GM23248 (cell line): ENCODE results near the gene LSM14B. TPM values are rescaled to one million over a fixed set of nuclear protein-coding genes. Genes with fewer than 3 reads are reported as not detected.

ENCODE experiments used
- DNase-seq: peaks from one replicate; pipeline ENCODE4 v3.0.0-alpha.2; 2015
- H2AFZ ChIP-seq: fragments of 200-600 bp; sonication (generic); 2 replicates; pipeline ENCODE4 v1.6.1; 2016; ENCODE audit warnings: antibody characterized with exemption
- H3F3A ChIP-seq: fragments of 200-600 bp; sonication (generic); 2 replicates; pipeline ENCODE4 v1.6.1; 2016; ENCODE audit warnings: mild to moderate bottlenecking, antibody characterized with exemption, mixed run types; ENCODE audit not compliant: insufficient read depth
- H3K27ac ChIP-seq: fragments of 200-600 bp; sonication (generic); 2 replicates; pipeline ENCODE4 v1.5.1; 2016; ENCODE audit warnings: mild to moderate bottlenecking
- H3K27me3 ChIP-seq: fragments of 200-600 bp; sonication (generic); replicated peaks from 2 replicates; pipeline ENCODE4 v1.6.1; 2016; ENCODE audit warnings: mild to moderate bottlenecking; ENCODE audit not compliant: insufficient read depth
- H3K36me3 ChIP-seq: fragments of 200-600 bp; sonication (generic); 2 replicates; pipeline ENCODE4 v1.6.1; 2016; ENCODE audit warnings: low read depth, mild to moderate bottlenecking
- H3K4me1 ChIP-seq: fragments of 200-600 bp; sonication (generic); 2 replicates; pipeline ENCODE4 v1.6.1; 2016; ENCODE audit warnings: mild to moderate bottlenecking; ENCODE audit not compliant: insufficient read depth
- H3K4me2 ChIP-seq: fragments of 200-600 bp; sonication (generic); one replicate; pipeline ENCODE4 v1.6.1; 2016; ENCODE audit warnings: mild to moderate bottlenecking; ENCODE audit not compliant: unreplicated experiment
- H3K4me3 ChIP-seq: fragments of 200-600 bp; sonication (generic); 2 replicates; pipeline ENCODE4 v1.5.1; 2016; ENCODE audit warnings: mild to moderate bottlenecking
- H3K79me2 ChIP-seq: fragments of 200-600 bp; sonication (generic); 2 replicates; pipeline ENCODE4 v1.6.1; 2016; ENCODE audit warnings: mild to moderate bottlenecking; ENCODE audit not compliant: insufficient read depth
- H3K9ac ChIP-seq: fragments of 200-600 bp; sonication (generic); 2 replicates; pipeline ENCODE4 v1.6.1; 2016; ENCODE audit warnings: mild to moderate bottlenecking
- H3K9me2 ChIP-seq: fragments of 200-600 bp; sonication (generic); 2 replicates; pipeline ENCODE4 v1.6.1; 2016; ENCODE audit warnings: mixed run types, mild to moderate bottlenecking, moderate library complexity; ENCODE audit not compliant: insufficient read depth
- H3K9me3 ChIP-seq: fragments of 200-600 bp; sonication (generic); one replicate; pipeline ENCODE4 v1.6.1; 2017; ENCODE audit warnings: low read depth
- H4K20me1 ChIP-seq: fragments of 200-600 bp; sonication (generic); 2 replicates; pipeline ENCODE4 v1.6.0; 2016; ENCODE audit not compliant: insufficient read depth
- EZH2 ChIP-seq: fragments of 200-600 bp; sonication (generic); IDR thresholded peaks from 2 replicates; pipeline ENCODE4 v1.6.1; 2018; ENCODE audit warnings: antibody characterized with exemption, mild to moderate bottlenecking; ENCODE audit not compliant: insufficient read depth, poor library complexity, severe bottlenecking
- EZH2phosphoT487 ChIP-seq: fragments of 200-600 bp; sonication (generic); IDR thresholded peaks from 2 replicates; pipeline ENCODE4 v1.6.1; 2018; ENCODE audit warnings: antibody characterized with exemption, moderate library complexity, mild to moderate bottlenecking, low read depth; ENCODE audit not compliant: insufficient read depth
- WGBS, 2 experiments: methylation state at CpG; one replicate each; pipeline ENCODE4 v1.1.6; 2015 to 2017; ENCODE audit warnings: low lambda C conversion rate in 2 of 2, low coverage in 1 of 2; ENCODE audit errors: missing lambda C conversion rate in 2 of 2; 5-methylcytosine and 5-hydroxymethylcytosine counted together
- in situ Hi-C: fragments of 300-500 bp; cut with MboI; formaldehyde crosslinking; loops from 2 replicates; pipeline ENCODE4 v1.15.0; 2020
- polyA plus RNA-seq: library from polyadenylated mRNA; unstranded; fragments of >200 nt; fragmentation: Nextera tagmentation; extraction: Ambion mirVana; gene quantifications from 2 replicates; pipeline ENCODE4 v1.2.1, GENCODE V29; 2016
- total RNA-seq: library from RNA; depleted of rRNA; stranded (reverse); fragments of >200 nt; shearing (Covaris generic); gene quantifications from 2 replicates; pipeline ENCODE4 v1.2.3, GENCODE V29; 2014

The LSM14B gene
- total and polyA plus RNA-seq, 2 experiments from 2014 or later: 1.3 to 28.0 TPM

GRCh38 chr20:62128502-62128901 is 6.2 kb downstream of the LSM14B start:
- WGBS, 2 experiments: 80 to 85% methylated on average over 6 of the region's 6 CpGs
- Histone ChIP-seq H3K4me2 (no peak overlapping the region), H3K27me3 (no peaks in the 10 kb centered on the region), H3K9me3 (no peaks in the 10 kb centered on the region), H3F3A (peaks cover 7% of the 10 kb centered on the region; the same call in 1 of the 2 replicates), H3K36me3 (peaks cover 34% of the 10 kb centered on the region; the same call in 1 of the 2 replicates), H3K79me2 (peaks cover 44% of the 10 kb centered on the region), H3K27ac (no peak overlapping the region), H3K4me1 (peaks cover 8% of the 10 kb centered on the region), H2AFZ (no peak overlapping the region), H3K9me2 (no peaks in the 10 kb centered on the region), H3K4me3 (no peak overlapping the region), H4K20me1 (peaks cover 10% of the 10 kb centered on the region; the same call in 1 of the 2 replicates), H3K9ac (no peak overlapping the region)
- no peak for TF ChIP-seq EZH2phosphoT487
- in situ Hi-C loops: no loop called here
- DNase-seq: no peak

- TF ChIP-seq EZH2: no peak
- DNase-seq: no peak
- no peaks in the 10 kb centered on the region for H3K4me1 ChIP-seq
- H3K36me3 ChIP-seq: peaks cover 37% of the 10 kb centered on the region; the same call in 1 of the 2 replicates
- WGBS, 2 experiments: 83 to 85% methylated on average over 20 of the region's 20 CpGs
- H4K20me1 ChIP-seq: no peaks in the 10 kb centered on the region
- peaks cover 30% of the 10 kb centered on the region for H3K79me2 ChIP-seq
- H3K27me3 ChIP-seq: no peaks in the 10 kb centered on the region
- H3K4me3 ChIP-seq: no peak overlapping the region
- H3F3A ChIP-seq: peaks cover 9% of the 10 kb centered on the region
- no peak overlapping the region for H3K4me2 ChIP-seq
- H3K27ac ChIP-seq: no peak overlapping the region
- in situ Hi-C loops: loop anchor here (10.0 kb wide), 1 partner anchor 105 kb away; no protein-coding TSS in a partner anchor
- H3K9me3 ChIP-seq: no peaks in the 10 kb centered on the region
- no peak overlapping the region for H3K9ac ChIP-seq
- H3K9me2 ChIP-seq: no peaks in the 10 kb centered on the region
- H2AFZ ChIP-seq: no peak overlapping the region
Measured at GRCh38 chr20:62129731-62130531, 7.7 kb downstream of the LSM14B start.

- no peak overlapping the region for H3K4me2 ChIP-seq
- no peaks in the 10 kb centered on the region for H3K9me2 ChIP-seq
- no peak overlapping the region for H3K9ac ChIP-seq
- 90% methylated on average over 25 of the region's 25 CpGs for WGBS, 2 experiments
- H2AFZ ChIP-seq: no peak overlapping the region
- no peaks in the 10 kb centered on the region for H3K27me3 ChIP-seq
- no peak for DNase-seq
- H4K20me1 ChIP-seq: no peaks in the 10 kb centered on the region; the same call in 1 of the 2 replicates
- no peaks in the 10 kb centered on the region for H3K4me1 ChIP-seq
- H3K79me2 ChIP-seq: peaks cover 25% of the 10 kb centered on the region
- in situ Hi-C loops: loop anchor here (10.0 kb wide), 1 partner anchor 107 kb away; no protein-coding TSS in a partner anchor
- no peak overlapping the region for H3K4me3 ChIP-seq
- peaks cover 27% of the 10 kb centered on the region for H3F3A ChIP-seq
- no peaks in the 10 kb centered on the region for H3K9me3 ChIP-seq
- no peak overlapping the region for H3K27ac ChIP-seq
- TF ChIP-seq EZH2 (no peak), EZH2phosphoT487 (no peak)
- peaks cover 38% of the 10 kb centered on the region for H3K36me3 ChIP-seq
Measured at GRCh38 chr20:62131560-62132320, 9.5 kb downstream of the LSM14B start.

GRCh38 chr20:62132421-62132820 is 10.1 kb downstream of the LSM14B start:
- peaks cover 40% of the 10 kb centered on the region for H3K36me3 ChIP-seq
- no peaks in the 10 kb centered on the region for H3K4me1 ChIP-seq
- H4K20me1 ChIP-seq: no peaks in the 10 kb centered on the region; the same call in 1 of the 2 replicates
- H3F3A ChIP-seq: peaks cover 33% of the 10 kb centered on the region
- H3K79me2 ChIP-seq: peaks cover 31% of the 10 kb centered on the region
- no peaks in the 10 kb centered on the region for H3K27me3 ChIP-seq
- H3K9me3 ChIP-seq: no peaks in the 10 kb centered on the region
- peak; percentile 33 for DNase-seq
- TF ChIP-seq EZH2phosphoT487 (no peak), EZH2 (no peak)
- no peak overlapping the region for H3K9ac ChIP-seq
- WGBS, 2 experiments: 63 to 65% methylated on average over 7 of the region's 7 CpGs
- H3K4me2 ChIP-seq: no peak overlapping the region
- no peaks in the 10 kb centered on the region for H3K9me2 ChIP-seq
- in situ Hi-C loops: loop anchor here (10.0 kb wide), 1 partner anchor 108 kb away; no protein-coding TSS in a partner anchor
- no peak overlapping the region for H3K4me3 ChIP-seq
- H2AFZ ChIP-seq: no peak overlapping the region
- H3K27ac ChIP-seq: no peak overlapping the region
